SK-N-SH treated with all-trans-retinoic acid at 6 μM for 48 hours (cell line): ENCODE data around the gene PLCB3.

Source experiments
- CSDC2 ChIP-seq: fragments of 250-450 bp; sonication (Bioruptor Pico); IDR thresholded peaks from 2 replicates; pipeline ENCODE4 v1.5.0; 2020; ENCODE audit warnings: mild to moderate bottlenecking, moderate library complexity
- GLIS3 ChIP-seq: fragments of 250-450 bp; sonication (Bioruptor Pico); IDR thresholded peaks from 2 replicates; pipeline ENCODE4 v1.5.0; 2020; ENCODE audit warnings: mild to moderate bottlenecking, moderate library complexity
- RARB ChIP-seq: fragments of 250-450 bp; sonication (Bioruptor Pico); IDR thresholded peaks from 2 replicates; pipeline ENCODE4 v1.8.0; 2021; ENCODE audit warnings: mild to moderate bottlenecking, moderate library complexity
- ZFP3 ChIP-seq: fragments of 250-450 bp; sonication (Bioruptor Pico); IDR thresholded peaks from 2 replicates; pipeline ENCODE4 v1.5.0; 2020; ENCODE audit warnings: mild to moderate bottlenecking, moderate library complexity
- ZNF8 ChIP-seq: fragments of 450-650 bp; formaldehyde crosslinking; IDR thresholded peaks from 2 replicates; pipeline ENCODE4 v1.5.0; 2020; ENCODE audit warnings: mild to moderate bottlenecking, moderate library complexity
- TF ChIP-seq, protein P1 (sequence below): fragments of 250-450 bp; sonication (Bioruptor Pico); IDR thresholded peaks from 2 replicates; pipeline ENCODE4 v1.5.1; 2020; ENCODE audit warnings: low read depth, mild to moderate bottlenecking, moderate library complexity
- TF ChIP-seq, protein P2 (sequence below): fragments of 250-450 bp; sonication (Bioruptor Pico); IDR thresholded peaks from 2 replicates; pipeline ENCODE4 v1.8.0; 2021; ENCODE audit warnings: low read depth, mild to moderate bottlenecking, moderate library complexity, borderline replicate concordance
- TF ChIP-seq, protein P3 (sequence below): fragments of 250-450 bp; sonication (Bioruptor Pico); IDR thresholded peaks from 2 replicates; pipeline ENCODE4 v1.8.0; 2020; ENCODE audit warnings: mild to moderate bottlenecking, moderate library complexity, borderline replicate concordance

DNA sequence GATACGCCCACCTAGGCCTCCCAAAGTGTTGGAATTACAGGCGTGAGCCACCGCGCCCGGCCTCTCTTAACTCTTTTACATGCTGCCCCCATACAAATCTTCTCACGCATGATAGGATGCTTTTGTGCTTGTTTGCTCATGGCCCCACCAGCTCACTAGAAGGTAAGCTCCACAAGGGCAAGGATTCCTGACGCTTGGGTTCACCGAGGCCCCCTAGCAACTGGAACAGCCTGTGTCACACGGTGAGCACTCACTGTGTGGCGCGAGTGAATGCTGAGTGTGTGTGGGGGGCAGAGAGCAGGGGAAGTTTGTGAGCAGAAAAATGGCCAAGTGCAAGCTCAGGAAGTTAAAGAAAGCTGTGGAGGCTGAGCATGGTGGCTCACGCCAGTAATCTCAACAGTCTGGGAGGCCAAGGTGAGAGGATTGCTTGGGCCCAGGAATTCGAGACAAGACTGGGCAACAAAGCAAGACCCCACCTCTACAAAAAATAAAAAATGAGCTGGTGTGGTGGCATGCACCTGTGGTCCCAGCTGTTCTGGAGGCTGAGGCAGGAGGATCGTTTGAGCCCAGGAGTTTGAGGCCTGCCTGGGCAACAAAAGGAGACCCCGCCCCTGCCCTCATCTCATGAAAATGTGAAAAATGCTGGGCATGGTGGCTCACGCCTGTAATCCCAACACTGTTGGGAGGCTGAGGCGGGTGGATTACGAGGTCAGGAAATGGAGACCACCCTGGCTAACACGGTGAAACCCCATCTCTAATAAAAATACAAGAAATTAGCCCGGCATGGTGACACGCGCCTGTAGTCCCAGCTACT is 30.8 kb downstream of the PLCB3 start:
- TF ChIP-seq CSDC2 (CRISPR knock-in tag) (no peak), GLIS3 (CRISPR knock-in tag) (no peak), RARB (no peak), ZNF8 (CRISPR knock-in tag) (no peak), ZFP3 (CRISPR knock-in tag) (no peak)
- TF ChIP-seq, protein P1, sequence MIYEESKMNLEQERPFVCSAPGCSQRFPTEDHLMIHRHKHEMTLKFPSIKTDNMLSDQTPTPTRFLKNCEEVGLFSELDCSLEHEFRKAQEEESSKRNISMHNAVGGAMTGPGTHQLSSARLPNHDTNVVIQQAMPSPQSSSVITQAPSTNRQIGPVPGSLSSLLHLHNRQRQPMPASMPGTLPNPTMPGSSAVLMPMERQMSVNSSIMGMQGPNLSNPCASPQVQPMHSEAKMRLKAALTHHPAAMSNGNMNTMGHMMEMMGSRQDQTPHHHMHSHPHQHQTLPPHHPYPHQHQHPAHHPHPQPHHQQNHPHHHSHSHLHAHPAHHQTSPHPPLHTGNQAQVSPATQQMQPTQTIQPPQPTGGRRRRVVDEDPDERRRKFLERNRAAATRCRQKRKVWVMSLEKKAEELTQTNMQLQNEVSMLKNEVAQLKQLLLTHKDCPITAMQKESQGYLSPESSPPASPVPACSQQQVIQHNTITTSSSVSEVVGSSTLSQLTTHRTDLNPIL (CRISPR knock-in tag): no peak
- TF ChIP-seq, protein P2, sequence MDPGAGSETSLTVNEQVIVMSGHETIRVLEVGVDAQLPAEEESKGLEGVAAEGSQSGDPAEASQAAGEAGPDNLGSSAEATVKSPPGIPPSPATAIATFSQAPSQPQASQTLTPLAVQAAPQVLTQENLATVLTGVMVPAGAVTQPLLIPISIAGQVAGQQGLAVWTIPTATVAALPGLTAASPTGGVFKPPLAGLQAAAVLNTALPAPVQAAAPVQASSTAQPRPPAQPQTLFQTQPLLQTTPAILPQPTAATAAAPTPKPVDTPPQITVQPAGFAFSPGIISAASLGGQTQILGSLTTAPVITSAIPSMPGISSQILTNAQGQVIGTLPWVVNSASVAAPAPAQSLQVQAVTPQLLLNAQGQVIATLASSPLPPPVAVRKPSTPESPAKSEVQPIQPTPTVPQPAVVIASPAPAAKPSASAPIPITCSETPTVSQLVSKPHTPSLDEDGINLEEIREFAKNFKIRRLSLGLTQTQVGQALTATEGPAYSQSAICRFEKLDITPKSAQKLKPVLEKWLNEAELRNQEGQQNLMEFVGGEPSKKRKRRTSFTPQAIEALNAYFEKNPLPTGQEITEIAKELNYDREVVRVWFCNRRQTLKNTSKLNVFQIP (CRISPR knock-in tag): no peak
- TF ChIP-seq, protein P3, sequence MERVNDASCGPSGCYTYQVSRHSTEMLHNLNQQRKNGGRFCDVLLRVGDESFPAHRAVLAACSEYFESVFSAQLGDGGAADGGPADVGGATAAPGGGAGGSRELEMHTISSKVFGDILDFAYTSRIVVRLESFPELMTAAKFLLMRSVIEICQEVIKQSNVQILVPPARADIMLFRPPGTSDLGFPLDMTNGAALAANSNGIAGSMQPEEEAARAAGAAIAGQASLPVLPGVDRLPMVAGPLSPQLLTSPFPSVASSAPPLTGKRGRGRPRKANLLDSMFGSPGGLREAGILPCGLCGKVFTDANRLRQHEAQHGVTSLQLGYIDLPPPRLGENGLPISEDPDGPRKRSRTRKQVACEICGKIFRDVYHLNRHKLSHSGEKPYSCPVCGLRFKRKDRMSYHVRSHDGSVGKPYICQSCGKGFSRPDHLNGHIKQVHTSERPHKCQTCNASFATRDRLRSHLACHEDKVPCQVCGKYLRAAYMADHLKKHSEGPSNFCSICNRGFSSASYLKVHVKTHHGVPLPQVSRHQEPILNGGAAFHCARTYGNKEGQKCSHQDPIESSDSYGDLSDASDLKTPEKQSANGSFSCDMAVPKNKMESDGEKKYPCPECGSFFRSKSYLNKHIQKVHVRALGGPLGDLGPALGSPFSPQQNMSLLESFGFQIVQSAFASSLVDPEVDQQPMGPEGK (CRISPR knock-in tag): no peak
